ENCODE results near the gene HNRNPUL1. TPM values are rescaled to one million over a fixed set of nuclear protein-coding genes. Genes with fewer than 3 reads are reported as not detected.
A peak's percentile ranks its signal among the peaks of the same experiment; 100 is the strongest.
"Not testable (repeated sequence)": the region's sequence is repeated elsewhere in the genome, so short reads cannot be mapped to it uniquely, and the experiment has no call there.

Gene HNRNPUL1
- total and polyA plus RNA-seq, 2 donors (not counting 1 experiment from before 2014, with no cell fraction given), result 36.4 to 58.1 TPM

DNA sequence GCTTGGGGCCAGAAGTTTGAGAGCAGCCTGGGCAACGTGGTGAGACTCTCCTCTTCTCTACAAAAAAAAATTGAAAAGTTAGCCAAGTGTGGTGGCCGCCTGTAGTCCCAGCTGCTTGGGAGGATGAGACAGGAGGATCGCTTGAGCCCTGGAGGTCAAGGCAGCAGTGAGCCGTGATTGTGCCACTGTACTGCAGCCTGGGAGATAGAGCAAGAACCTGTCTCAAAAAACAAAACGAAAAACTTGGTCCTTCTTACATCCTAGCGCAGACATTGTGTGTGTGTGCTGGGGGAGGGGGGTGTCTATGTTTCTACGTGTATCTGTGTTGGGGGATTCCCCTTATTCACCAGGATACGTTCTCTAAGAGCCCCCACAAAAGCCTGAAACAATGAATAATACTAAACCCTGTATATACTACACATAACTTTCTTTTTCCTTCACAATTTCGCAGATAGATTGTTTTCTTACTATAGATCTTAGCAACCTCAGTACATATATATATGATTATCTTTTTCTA is 37.2 kb upstream of the HNRNPUL1 start:
- no peak for TF ChIP-seq EZH2 (IDR thresholded peaks at IDR 0.05; ENCODE audit: low read length, missing control alignments)
- TF ChIP-seq, protein P1, sequence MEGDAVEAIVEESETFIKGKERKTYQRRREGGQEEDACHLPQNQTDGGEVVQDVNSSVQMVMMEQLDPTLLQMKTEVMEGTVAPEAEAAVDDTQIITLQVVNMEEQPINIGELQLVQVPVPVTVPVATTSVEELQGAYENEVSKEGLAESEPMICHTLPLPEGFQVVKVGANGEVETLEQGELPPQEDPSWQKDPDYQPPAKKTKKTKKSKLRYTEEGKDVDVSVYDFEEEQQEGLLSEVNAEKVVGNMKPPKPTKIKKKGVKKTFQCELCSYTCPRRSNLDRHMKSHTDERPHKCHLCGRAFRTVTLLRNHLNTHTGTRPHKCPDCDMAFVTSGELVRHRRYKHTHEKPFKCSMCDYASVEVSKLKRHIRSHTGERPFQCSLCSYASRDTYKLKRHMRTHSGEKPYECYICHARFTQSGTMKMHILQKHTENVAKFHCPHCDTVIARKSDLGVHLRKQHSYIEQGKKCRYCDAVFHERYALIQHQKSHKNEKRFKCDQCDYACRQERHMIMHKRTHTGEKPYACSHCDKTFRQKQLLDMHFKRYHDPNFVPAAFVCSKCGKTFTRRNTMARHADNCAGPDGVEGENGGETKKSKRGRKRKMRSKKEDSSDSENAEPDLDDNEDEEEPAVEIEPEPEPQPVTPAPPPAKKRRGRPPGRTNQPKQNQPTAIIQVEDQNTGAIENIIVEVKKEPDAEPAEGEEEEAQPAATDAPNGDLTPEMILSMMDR (conservative IDR thresholded peaks at IDR 0.05 in 1 of 2, IDR thresholded peaks at IDR 0.05 in 1 of 2; ENCODE audit: low read depth in 1 of 2, low read length in 2 of 2), result no peak
- H3K36me3 ChIP-seq (ENCODE audit: control insufficient read depth, insufficient read depth, low read length), result peaks cover 45% of the 10 kb centered on the region
- H3K9ac ChIP-seq (ENCODE audit: insufficient read depth, low read length), result peak overlapping the region; percentile 78
- no peak overlapping the region for H2AFZ ChIP-seq (ENCODE audit: low read length)
- peaks cover 44% of the 10 kb centered on the region for H3K4me1 ChIP-seq (ENCODE audit: control insufficient read depth, extremely low read depth, insufficient read depth, low read length)
- peak overlapping the region; percentile 75 for H3K4me2 ChIP-seq (ENCODE audit: extremely low read depth, insufficient read depth, low read length)
- H3K9me3 ChIP-seq (ENCODE audit: control insufficient read depth, insufficient read depth, low read depth, low read length), result no peaks in the 10 kb centered on the region
- peak overlapping the region; percentile 99 for H3K27ac ChIP-seq (ENCODE audit: insufficient read depth, low read length)
- peaks cover 69% of the 10 kb centered on the region for H3K79me2 ChIP-seq (ENCODE audit: control insufficient read depth, insufficient read depth, low read length)
- H3K4me3 ChIP-seq (replicated peaks in 1 of 4; ENCODE audit: control extremely low read depth in 1 of 4, insufficient read depth in 1 of 4, low read depth in 3 of 4, low read length in 4 of 4), result peak overlapping the region in 2 of 4 experiments; percentile 15 to 51
- H3K27me3 ChIP-seq (ENCODE audit: control insufficient read depth, insufficient read depth, low read length), result no peaks in the 10 kb centered on the region
- no peak for DNase-seq (ENCODE audit: low read depth in 2 of 2)
- H4K20me1 ChIP-seq (ENCODE audit: control insufficient read depth, extremely low read depth, insufficient read depth, low read length), result no peaks in the 10 kb centered on the region

DNA sequence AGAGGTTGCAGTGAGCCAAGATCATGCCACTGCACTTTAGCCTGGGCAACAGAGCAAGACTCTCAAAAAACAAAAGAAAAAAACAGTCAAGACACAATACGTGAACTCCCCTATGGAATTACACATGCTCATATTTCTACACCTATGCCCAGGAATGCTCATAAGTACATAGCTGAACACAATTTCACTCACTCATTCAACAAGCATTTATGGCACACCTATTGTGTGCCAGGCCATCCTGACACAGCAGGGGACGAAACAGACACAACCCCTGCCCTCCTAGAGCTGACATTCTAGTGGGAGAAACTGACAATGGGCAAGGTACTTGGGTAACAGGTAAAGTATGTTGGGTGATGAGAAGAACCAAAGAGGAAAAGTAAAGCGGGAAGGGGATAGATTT is 35.7 kb upstream of the HNRNPUL1 start:
- peaks cover 37% of the 10 kb centered on the region for H3K4me1 ChIP-seq (ENCODE audit: control insufficient read depth, extremely low read depth, insufficient read depth, low read length)
- H3K36me3 ChIP-seq (ENCODE audit: control insufficient read depth, insufficient read depth, low read length), result peaks cover 36% of the 10 kb centered on the region
- H3K4me3 ChIP-seq (replicated peaks in 1 of 4; ENCODE audit: control extremely low read depth in 1 of 4, insufficient read depth in 1 of 4, low read depth in 3 of 4, low read length in 4 of 4), result no peak overlapping the region
- no peak overlapping the region for H2AFZ ChIP-seq (ENCODE audit: low read length)
- H4K20me1 ChIP-seq (ENCODE audit: control insufficient read depth, extremely low read depth, insufficient read depth, low read length), result no peaks in the 10 kb centered on the region
- DNase-seq (ENCODE audit: low read depth in 2 of 2), result no peak
- TF ChIP-seq EZH2 (IDR thresholded peaks at IDR 0.05; ENCODE audit: low read length, missing control alignments), result no peak
- TF ChIP-seq, protein P1 (conservative IDR thresholded peaks at IDR 0.05 in 1 of 2, IDR thresholded peaks at IDR 0.05 in 1 of 2; ENCODE audit: low read depth in 1 of 2, low read length in 2 of 2), result no peak
- H3K9ac ChIP-seq (ENCODE audit: insufficient read depth, low read length), result no peak overlapping the region
- peaks cover 63% of the 10 kb centered on the region for H3K79me2 ChIP-seq (ENCODE audit: control insufficient read depth, insufficient read depth, low read length)
- H3K4me2 ChIP-seq (ENCODE audit: extremely low read depth, insufficient read depth, low read length), result no peak overlapping the region
- no peak overlapping the region for H3K27ac ChIP-seq (ENCODE audit: insufficient read depth, low read length)
- H3K27me3 ChIP-seq (ENCODE audit: control insufficient read depth, insufficient read depth, low read length), result no peaks in the 10 kb centered on the region
- H3K9me3 ChIP-seq (ENCODE audit: control insufficient read depth, insufficient read depth, low read depth, low read length), result no peaks in the 10 kb centered on the region

DNA sequence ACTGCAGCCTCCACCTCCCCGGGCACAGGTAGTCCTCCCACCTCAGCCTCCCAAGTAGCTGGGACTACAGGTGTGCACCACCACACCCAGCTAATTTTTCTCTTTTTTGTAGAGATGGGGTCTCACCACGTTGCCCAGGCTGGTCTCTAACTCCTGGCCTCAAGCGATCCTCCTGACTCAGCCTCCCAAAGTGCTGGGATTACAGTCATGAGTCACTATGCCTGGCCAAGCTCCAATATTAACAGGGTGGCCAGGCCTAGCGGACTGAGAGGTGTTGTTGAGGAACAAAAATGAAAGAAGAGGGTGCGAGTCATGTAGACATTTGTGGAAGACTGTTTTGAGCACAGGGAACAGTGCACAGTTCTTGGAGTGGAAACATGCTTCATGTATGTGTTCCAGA is 34.8 kb upstream of the HNRNPUL1 start:
- H2AFZ ChIP-seq (ENCODE audit: low read length); H3K4me3 ChIP-seq (replicated peaks in 1 of 4; ENCODE audit: control extremely low read depth in 1 of 4, insufficient read depth in 1 of 4, low read depth in 3 of 4, low read length in 4 of 4); H3K27me3 ChIP-seq (ENCODE audit: control insufficient read depth, insufficient read depth, low read length); H3K9me3 ChIP-seq (ENCODE audit: control insufficient read depth, insufficient read depth, low read depth, low read length); H4K20me1 ChIP-seq (ENCODE audit: control insufficient read depth, extremely low read depth, insufficient read depth, low read length); H3K4me2 ChIP-seq (ENCODE audit: extremely low read depth, insufficient read depth, low read length); H3K9ac ChIP-seq (ENCODE audit: insufficient read depth, low read length): not testable (repeated sequence)
- peak in 1 of 2 donors; percentile 58 for DNase-seq (ENCODE audit: low read depth in 2 of 2)
- H3K79me2 ChIP-seq (ENCODE audit: control insufficient read depth, insufficient read depth, low read length), result peaks cover 60% of the 10 kb centered on the region
- H3K36me3 ChIP-seq (ENCODE audit: control insufficient read depth, insufficient read depth, low read length), result peaks cover 37% of the 10 kb centered on the region
- H3K27ac ChIP-seq (ENCODE audit: insufficient read depth, low read length), result peak overlapping the region; percentile 69
- H3K4me1 ChIP-seq (ENCODE audit: control insufficient read depth, extremely low read depth, insufficient read depth, low read length), result peaks cover 28% of the 10 kb centered on the region

Measured in fibroblast of lung (primary cell).